COLO668 (cell line): Measurements from ENCODE around the gene FAM168B.
A peak's percentile ranks its signal among the peaks of the same experiment; 100 is the strongest.

ENCODE experiments used
- DNase-seq: peaks from one replicate; lab custom pipeline; 2025; ENCODE audit not compliant: unreplicated experiment; lab: John Stamatoyannopoulos, UW

FAM168B gene

GRCh38 chr2:131040661-131041401 is 52.4 kb downstream of the FAM168B start:
- DNase-seq, result no peak

- no peak for DNase-seq
Measured at GRCh38 chr2:131039908-131040660, 53.2 kb downstream of the FAM168B start.

DNA sequence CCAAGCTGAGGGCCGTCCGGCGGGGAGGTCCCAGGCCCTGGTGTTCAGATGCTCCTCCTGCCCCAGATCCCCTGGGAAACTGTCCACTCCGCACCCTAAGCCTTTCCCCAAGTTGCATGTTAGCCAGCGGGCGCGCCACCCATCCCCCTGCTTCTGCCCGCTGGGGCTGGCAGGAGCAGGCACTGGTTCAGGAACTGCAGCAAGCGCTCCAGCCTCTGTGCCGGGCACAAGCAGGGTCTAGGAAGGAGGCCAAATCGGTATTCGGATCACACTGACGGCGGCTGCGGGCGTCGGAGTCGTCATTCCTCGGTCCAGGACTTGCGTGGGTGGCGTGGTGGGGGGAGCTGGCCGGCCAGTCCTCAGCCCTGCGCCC is 53.7 kb downstream of the FAM168B start:
- DNase-seq, result no peak

DNA sequence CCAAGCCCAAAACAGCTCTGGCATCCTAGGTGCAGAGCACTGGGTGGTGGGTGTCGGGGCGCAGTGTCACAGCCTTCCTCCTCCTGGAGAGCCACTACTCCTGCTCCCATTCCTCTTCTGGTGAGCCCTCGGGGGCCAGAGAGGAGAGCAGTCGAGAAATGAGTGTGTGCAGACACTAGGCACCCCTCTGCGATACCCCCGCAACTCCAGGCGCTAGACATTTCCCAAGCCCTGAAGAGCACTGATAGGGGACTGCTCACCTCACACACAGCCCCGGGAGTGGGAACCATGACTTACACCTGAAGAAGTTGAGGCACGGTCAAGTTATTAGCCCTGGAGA is 54.2 kb downstream of the FAM168B start:
- no peak for DNase-seq

DNA sequence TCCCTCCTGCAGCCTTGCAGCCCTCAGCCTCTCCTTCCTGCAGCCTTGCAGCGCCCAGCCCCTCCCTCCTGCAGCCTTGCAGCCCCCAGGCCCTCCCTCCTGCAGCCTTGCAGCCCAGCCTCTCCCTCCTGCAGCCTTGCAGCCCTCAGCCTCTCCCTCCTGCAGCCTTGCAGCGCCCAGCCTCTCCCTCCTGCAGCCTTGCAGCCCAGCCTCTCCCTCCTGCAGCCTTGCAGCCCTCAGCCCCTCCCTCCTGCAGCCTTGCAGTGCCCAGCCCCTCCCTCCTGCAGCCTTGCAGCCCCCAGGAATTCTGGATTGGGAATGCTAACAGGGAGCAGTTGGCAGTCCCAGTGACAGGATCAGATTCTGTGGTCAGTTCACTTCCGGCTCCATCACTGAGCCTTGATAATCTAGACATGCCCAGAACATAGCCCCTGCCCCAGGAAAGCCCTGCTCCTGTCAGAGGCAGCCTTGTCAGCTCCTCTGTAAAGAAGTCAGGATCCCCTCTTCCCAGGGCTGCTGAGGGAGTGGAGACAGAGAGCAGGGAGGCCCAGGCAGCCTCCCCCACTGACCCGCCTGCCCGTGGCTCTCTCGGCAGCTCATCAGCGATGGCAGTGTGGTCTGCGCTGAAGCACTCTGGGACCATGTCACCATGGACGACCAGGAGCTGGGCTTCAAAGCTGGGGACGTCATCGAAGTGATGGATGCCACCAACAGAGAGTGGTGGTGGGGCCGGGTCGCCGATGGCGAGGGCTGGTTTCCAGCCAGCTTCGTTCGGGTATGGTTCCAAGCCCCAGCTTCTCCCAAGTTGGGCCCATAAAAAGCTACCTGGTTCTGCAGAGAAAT is 54.8 kb downstream of the FAM168B start:
- DNase-seq, result no peak

GRCh38 chr2:131037398-131038257 is 55.6 kb downstream of the FAM168B start:
- no peak for DNase-seq

- no peak for DNase-seq
Measured at GRCh38 chr2:131036696-131037397, 56.4 kb downstream of the FAM168B start.

DNA sequence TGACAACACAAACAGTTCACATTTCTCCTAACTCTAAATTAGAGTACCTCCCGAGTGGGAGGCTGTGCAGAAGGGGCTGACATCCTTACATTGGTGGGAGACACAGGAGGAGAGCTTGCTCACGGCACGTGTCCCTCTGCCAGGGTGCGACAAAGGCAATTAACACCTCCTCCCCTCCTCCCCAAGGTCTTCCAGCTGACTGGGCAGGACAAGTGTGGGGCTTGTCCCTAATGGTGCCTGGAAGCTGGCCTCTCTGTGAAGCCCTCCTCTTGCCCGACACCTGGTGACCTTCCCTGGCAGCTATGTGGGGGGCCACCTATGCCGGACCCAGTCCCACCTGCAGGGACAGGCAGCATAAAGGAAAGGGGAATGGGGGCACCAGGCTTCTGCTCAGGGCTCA is 57.0 kb downstream of the FAM168B start:
- no peak for DNase-seq

DNA sequence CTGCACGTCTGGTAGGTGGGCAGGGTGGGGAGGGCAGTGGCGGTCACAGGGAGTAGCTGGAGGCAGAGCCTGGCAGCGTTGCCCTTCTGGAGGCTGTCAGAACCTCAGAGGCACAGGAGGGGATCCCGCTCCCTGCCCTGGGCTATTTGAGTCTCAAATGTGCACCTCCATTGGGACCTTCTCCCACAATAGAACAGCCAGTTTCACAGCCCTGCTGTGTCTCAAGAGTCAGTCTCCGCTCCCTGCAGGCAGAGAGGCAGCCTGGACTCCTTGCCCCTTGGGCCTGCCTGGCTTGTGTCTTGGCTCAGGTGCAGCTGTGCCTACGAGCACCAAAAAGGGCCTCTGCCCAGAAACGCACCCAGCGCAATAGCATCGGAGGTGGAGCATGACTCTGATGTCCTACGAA is 57.4 kb downstream of the FAM168B start:
- no peak for DNase-seq

DNA sequence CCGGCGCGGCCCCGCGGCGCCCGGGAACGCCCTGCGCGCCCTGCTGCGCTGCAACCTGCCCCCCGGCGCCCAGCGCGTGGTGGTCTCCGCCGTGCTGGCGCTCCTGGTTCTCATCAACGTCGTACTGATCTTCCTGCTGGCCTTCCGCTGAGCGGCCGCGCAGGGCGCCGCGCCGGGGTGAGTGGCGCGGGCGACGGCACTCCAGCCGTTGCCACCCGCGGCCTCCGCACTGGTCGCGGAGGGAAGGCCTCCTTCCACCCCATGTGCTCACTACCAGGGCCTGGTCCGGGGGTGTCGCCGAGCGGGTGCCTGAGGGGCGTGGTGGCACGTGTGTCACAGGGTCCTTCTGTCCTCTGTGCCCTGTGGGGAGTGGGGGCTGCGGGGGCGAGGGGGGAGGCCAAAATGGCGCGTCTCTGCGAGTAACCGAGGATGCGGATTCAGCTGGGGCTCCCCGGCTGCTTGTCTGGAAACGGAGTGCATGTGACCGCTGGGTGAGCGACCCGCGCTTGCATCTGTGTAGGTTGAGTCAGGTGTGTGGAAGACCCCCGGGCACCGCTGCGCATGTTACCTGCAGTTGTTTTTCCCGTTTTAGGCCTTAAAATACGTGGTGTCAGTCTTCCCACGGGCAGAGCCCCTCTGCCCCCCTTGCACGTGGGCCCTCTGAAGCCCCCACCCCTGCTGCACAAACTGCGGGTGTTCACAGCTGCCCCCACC is 58.0 kb downstream of the FAM168B start:
- DNase-seq, result peak; percentile 21

- peak; percentile 21 for DNase-seq
Measured at GRCh38 chr2:131034122-131035051, 58.9 kb downstream of the FAM168B start.

DNA sequence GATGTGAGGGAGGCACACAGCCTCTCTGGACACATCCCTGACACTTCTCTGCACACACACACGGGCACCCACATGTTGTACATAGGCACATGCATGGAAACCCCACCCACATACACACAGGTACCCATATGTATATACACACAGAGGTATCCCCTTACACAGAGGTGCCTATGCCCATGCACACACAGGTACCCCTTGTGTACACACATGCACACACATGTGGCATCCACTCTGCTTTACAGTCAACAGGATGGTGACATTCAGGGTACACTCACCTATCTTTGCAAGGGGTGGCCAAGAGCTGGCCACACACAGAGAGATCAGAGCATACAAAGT is 59.5 kb downstream of the FAM168B start:
- DNase-seq, result no peak

DNA sequence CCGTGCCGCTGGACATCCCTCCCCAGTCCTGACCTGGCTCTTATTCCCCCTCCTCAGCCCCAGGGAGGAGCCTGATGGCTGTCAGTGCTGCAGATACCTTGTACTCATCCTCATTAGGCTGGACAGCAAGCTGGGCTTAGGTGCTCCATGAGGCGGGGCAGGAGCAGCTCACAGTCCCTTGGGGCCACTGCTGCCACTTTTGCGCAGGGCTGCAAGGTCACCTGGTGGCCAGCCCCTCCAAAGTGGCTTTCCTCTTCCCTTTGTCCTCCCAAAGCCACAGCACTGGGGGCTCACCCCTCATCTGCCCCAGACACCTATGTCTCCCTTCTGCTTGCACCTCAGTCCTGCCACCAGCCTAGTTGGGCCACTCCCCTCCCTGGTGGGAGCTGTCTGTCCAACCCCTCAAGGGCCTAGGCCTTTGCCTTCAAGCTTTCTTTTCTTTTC is 60.8 kb downstream of the FAM168B start:
- DNase-seq, result no peak

DNA sequence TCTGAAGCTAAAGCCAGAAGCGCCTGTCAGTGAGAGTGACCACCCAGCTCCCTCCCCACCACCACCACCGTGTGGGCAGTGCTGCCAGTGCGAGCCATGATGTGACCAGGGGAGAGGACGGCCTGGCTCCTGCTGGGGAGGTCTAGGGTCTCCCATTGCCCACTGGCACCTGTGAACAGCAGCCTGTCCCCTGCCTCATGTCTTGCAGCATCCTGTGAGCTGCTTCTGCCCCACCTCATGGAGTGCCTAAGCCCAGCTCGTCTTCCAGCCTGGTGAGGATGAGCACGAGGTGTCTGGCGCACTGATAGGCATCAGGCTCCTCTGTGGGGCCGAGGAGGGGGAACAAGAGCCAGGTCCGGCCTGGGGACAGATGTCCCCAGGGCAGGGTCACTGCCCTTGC is 61.4 kb downstream of the FAM168B start:
- DNase-seq, result no peak

DNA sequence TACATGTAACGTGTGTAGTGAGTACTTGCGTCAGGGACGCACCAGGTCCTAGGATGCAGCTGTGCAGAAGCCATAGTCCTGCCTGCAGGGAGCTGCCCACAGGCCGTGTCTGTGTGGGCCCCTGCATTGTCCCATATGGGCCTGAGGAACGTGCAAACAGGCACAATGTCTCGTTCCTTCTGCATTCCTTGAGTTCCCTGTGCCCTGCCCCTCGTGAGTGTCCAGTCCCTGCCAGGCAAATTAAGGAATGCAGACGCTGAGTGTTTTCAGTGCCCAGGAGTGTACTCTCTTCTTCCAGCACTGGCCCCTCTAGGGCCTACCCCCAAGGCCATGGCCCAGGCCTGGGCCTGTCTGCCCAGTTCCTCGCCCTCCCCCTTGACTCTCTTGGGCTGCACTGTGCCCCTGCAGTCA is 61.8 kb downstream of the FAM168B start:
- no peak for DNase-seq

- no peak for DNase-seq
Measured at GRCh38 chr2:131030478-131030971, 62.7 kb downstream of the FAM168B start.

- no peak for DNase-seq
Measured at GRCh38 chr2:131029812-131030211, 63.4 kb downstream of the FAM168B start.
